ENCODE results near the gene OBI1.

The OBI1 gene

GRCh38 chr13:78602561-78603239 is 56.3 kb downstream of the OBI1 start:
- DNase-seq (ENCODE audit: low read depth in 3 of 3), result no peak

- DNase-seq (ENCODE audit: low read depth in 3 of 3), result no peak
Observed at GRCh38 chr13:78601874-78602560, 56.9 kb downstream of the OBI1 start.

- DNase-seq (ENCODE audit: low read depth in 3 of 3), result no peak
Observed at GRCh38 chr13:78601124-78601873, 57.7 kb downstream of the OBI1 start.

- no peak for DNase-seq (ENCODE audit: low read depth in 3 of 3)
Observed at GRCh38 chr13:78600280-78600883, 58.6 kb downstream of the OBI1 start.

GRCh38 chr13:78599645-78600279 is 59.2 kb downstream of the OBI1 start:
- no peak for DNase-seq (ENCODE audit: low read depth in 3 of 3)

GRCh38 chr13:78598966-78599644 is 59.9 kb downstream of the OBI1 start:
- DNase-seq (ENCODE audit: low read depth in 3 of 3), result no peak

- no peak for DNase-seq (ENCODE audit: low read depth in 3 of 3)
Observed at GRCh38 chr13:78598116-78598781, 60.7 kb downstream of the OBI1 start.

- DNase-seq (ENCODE audit: low read depth in 3 of 3), result no peak
Observed at GRCh38 chr13:78597602-78597932, 61.4 kb downstream of the OBI1 start.

GRCh38 chr13:78596736-78597601 is 62.0 kb downstream of the OBI1 start:
- DNase-seq (ENCODE audit: low read depth in 3 of 3), result no peak

GRCh38 chr13:78596399-78596735 is 62.6 kb downstream of the OBI1 start:
- DNase-seq (ENCODE audit: low read depth in 3 of 3), result no peak

GRCh38 chr13:78595495-78596398 is 63.2 kb downstream of the OBI1 start:
- DNase-seq (ENCODE audit: low read depth in 3 of 3), result no peak

GRCh38 chr13:78594456-78594975 is 64.4 kb downstream of the OBI1 start:
- DNase-seq (ENCODE audit: low read depth in 3 of 3), result no peak

GRCh38 chr13:78593652-78594455 is 65.1 kb downstream of the OBI1 start:
- DNase-seq (ENCODE audit: low read depth in 3 of 3), result no peak

GRCh38 chr13:78593129-78593528 is 65.8 kb downstream of the OBI1 start:
- DNase-seq (ENCODE audit: low read depth in 3 of 3), result no peak

GRCh38 chr13:78592584-78592983 is 66.4 kb downstream of the OBI1 start:
- no peak for DNase-seq (ENCODE audit: low read depth in 3 of 3)

GRCh38 chr13:78589206-78589605 is 69.7 kb downstream of the OBI1 start:
- DNase-seq (ENCODE audit: low read depth in 3 of 3), result no peak

GRCh38 chr13:78587395-78587794 is 71.6 kb downstream of the OBI1 start:
- DNase-seq (ENCODE audit: low read depth in 3 of 3), result no peak

GRCh38 chr13:78586706-78587105 is 72.2 kb downstream of the OBI1 start:
- no peak for DNase-seq (ENCODE audit: low read depth in 3 of 3)
